Activated CD4-positive, alpha-beta T cell treated with anti-CD3 and anti-CD28 coated beads, Interleukin-2, amount 10 ng/mL, durations not matched to agents 24 days and 14 days (primary cell): ENCODE data around the gene RNU1-1. TPM values are rescaled to one million over a fixed set of nuclear protein-coding genes. Genes with fewer than 3 reads are reported as not detected.
"Not testable (repeated sequence)": the region's sequence is repeated elsewhere in the genome, so short reads cannot be mapped to it uniquely, and the experiment has no call there.

Source experiments
- DNase-seq: peaks from one replicate; pipeline ENCODE4 v3.0.0; 2022
- H3K27ac Mint-ChIP-seq: one replicate; pipeline ENCODE4 v1.8.0; 2022; ENCODE audit warnings: mild to moderate bottlenecking, mixed read lengths
- H3K27me3 Mint-ChIP-seq: one replicate; pipeline ENCODE4 v1.8.0; 2022; ENCODE audit warnings: mixed read lengths
- H3K36me3 Mint-ChIP-seq: one replicate; pipeline ENCODE4 v1.8.0; 2022; ENCODE audit warnings: low read depth, mild to moderate bottlenecking, mixed read lengths
- H3K4me1 Mint-ChIP-seq: one replicate; pipeline ENCODE4 v1.8.0; 2021; ENCODE audit warnings: mixed read lengths
- H3K4me3 Mint-ChIP-seq: one replicate; pipeline ENCODE4 v1.8.0; 2022; ENCODE audit warnings: mild to moderate bottlenecking, moderate library complexity, mixed read lengths
- H3K9me3 Mint-ChIP-seq: one replicate; pipeline ENCODE4 v1.8.0; 2021; ENCODE audit warnings: mixed read lengths
- intact Hi-C: fragments of 100-400 bp; cut with micrococcal nuclease; formaldehyde crosslinking; loops from one replicate; pipeline ENCODE4 v1.15.1; 2023
- total RNA-seq: library from RNA; stranded (reverse); gene quantifications from 2 replicates; pipeline ENCODE4 v1.2.3, GENCODE V29; 2022

RNU1-1 gene
- total RNA-seq, 1 donor from 2014 or later = 1,962 TPM

- H3K4me3 Mint-ChIP-seq, intact Hi-C loops, H3K27ac Mint-ChIP-seq, H3K9me3 Mint-ChIP-seq, H3K36me3 Mint-ChIP-seq, H3K4me1 Mint-ChIP-seq: not testable (repeated sequence)
- DNase-seq = peak; percentile 81
- peaks cover 15% of the 10 kb centered on the region for H3K27me3 Mint-ChIP-seq
Measured at GRCh38 chr1:16512624-16513411, 1.3 kb downstream of the RNU1-1 start.

GRCh38 chr1:16511926-16512325 lies 2.2 kb downstream of the RNU1-1 start:
- DNase-seq, H3K27me3 Mint-ChIP-seq, intact Hi-C loops, H3K4me3 Mint-ChIP-seq, H3K27ac Mint-ChIP-seq, H3K9me3 Mint-ChIP-seq, H3K36me3 Mint-ChIP-seq, H3K4me1 Mint-ChIP-seq: not testable (repeated sequence)

- H3K36me3 Mint-ChIP-seq, H3K4me3 Mint-ChIP-seq, H3K27ac Mint-ChIP-seq, intact Hi-C loops, H3K4me1 Mint-ChIP-seq, H3K9me3 Mint-ChIP-seq, H3K27me3 Mint-ChIP-seq: not testable (repeated sequence)
- DNase-seq = peak; percentile 78
Measured at GRCh38 chr1:16508861-16509445, 5.1 kb downstream of the RNU1-1 start.

DNA sequence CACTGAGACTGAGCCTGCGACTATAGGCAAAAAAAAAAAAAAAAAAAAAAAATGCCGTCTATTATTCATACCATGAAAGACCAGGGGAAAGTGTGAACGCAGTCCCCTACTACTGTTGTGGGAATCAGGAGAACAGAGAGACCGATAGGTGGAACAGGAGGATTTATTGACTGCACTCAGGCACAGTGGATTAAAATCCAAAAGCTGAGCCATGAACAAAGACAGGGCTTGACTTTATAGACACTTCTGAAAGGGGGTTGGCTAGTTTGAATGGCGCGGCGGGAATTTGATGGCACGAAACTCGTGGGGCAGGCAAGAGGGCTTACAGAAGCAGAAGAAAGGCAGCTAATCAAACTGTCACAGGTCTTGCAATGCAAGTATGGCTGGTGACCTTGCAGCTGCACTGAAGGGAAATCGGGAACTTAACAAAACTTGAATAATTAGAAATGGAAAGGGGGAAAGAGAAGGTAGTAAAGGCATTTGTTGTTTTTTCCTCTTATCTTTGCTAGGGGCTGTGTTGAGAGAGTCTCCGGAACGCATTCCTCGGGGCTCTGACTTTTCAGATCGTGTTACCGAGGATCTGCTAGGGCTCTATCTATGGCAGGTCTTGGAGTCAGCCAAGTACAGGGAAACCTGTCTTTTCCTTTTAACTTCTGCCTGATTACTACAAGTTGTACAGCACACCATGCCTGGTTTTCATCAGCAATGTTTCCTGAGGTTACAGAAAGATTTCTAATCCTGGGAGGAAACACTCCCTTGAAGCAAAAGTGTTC lies 7.5 kb downstream of the RNU1-1 start:
- intact Hi-C loops, H3K4me1 Mint-ChIP-seq, DNase-seq, H3K9me3 Mint-ChIP-seq, H3K27ac Mint-ChIP-seq, H3K36me3 Mint-ChIP-seq, H3K27me3 Mint-ChIP-seq, H3K4me3 Mint-ChIP-seq: not testable (repeated sequence)

DNA sequence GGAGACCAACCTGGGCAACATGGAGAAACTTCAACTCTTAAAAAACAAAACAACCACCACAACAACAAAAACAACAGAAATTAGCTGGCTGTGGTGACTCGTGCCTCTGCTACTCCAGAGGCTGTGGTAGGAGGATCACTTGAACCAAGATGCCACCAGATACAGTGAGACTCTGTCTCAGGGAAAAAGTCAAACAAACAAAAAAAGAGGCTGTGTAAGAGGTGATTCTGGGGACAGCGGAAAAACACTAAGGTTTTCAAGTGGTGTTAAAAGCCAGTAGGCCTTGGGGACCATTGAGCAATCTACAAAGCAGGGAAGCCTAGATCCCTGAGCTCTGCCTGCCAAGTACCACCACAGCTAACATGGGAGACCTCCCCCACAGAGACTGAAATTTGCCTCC lies 8.2 kb downstream of the RNU1-1 start:
- DNase-seq, H3K9me3 Mint-ChIP-seq, H3K4me1 Mint-ChIP-seq, intact Hi-C loops, H3K36me3 Mint-ChIP-seq, H3K4me3 Mint-ChIP-seq, H3K27ac Mint-ChIP-seq: not testable (repeated sequence)
- peaks cover 14% of the 10 kb centered on the region for H3K27me3 Mint-ChIP-seq

DNA sequence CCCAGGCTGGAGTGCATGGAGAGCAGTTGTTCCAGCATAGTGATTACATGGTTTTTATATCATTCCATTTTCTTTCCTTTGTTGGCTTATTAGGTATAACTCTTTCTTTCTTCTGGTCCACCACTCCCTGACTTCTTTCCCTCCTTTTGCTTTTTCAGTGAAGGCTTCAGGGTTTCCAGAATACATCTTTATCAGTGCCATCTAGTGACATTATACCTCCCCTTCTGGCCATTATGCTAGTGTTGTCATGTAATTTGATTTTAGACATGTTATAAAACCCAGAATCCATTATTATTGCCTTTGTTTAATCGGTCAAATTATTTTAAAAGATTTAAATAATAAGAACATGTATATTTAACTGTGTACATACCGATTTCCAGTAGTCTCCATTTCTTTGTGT lies 10.6 kb downstream of the RNU1-1 start:
- Mint-ChIP-seq H3K4me3 (no peak overlapping the region), H3K9me3 (peaks cover 5% of the 10 kb centered on the region), H3K4me1 (peaks cover 8% of the 10 kb centered on the region), H3K27ac (no peak overlapping the region), H3K36me3 (no peaks in the 10 kb centered on the region), H3K27me3 (peaks cover 12% of the 10 kb centered on the region)
- DNase-seq = no peak
- intact Hi-C loops = no loop called here

- intact Hi-C loops, H3K9me3 Mint-ChIP-seq, H3K4me3 Mint-ChIP-seq, DNase-seq, H3K27me3 Mint-ChIP-seq, H3K27ac Mint-ChIP-seq, H3K36me3 Mint-ChIP-seq: not testable (repeated sequence)
- H3K4me1 Mint-ChIP-seq = peaks cover 14% of the 10 kb centered on the region
Measured at GRCh38 chr1:16501446-16501845, 12.6 kb downstream of the RNU1-1 start.

GRCh38 chr1:16500975-16501374 lies 13.1 kb downstream of the RNU1-1 start:
- H3K27ac Mint-ChIP-seq, H3K4me3 Mint-ChIP-seq, intact Hi-C loops, H3K27me3 Mint-ChIP-seq, H3K9me3 Mint-ChIP-seq, DNase-seq, H3K36me3 Mint-ChIP-seq: not testable (repeated sequence)
- H3K4me1 Mint-ChIP-seq = peaks cover 14% of the 10 kb centered on the region

GRCh38 chr1:16500466-16500865 lies 13.6 kb downstream of the RNU1-1 start:
- intact Hi-C loops, H3K27ac Mint-ChIP-seq, H3K36me3 Mint-ChIP-seq, H3K9me3 Mint-ChIP-seq, DNase-seq, H3K27me3 Mint-ChIP-seq: not testable (repeated sequence)
- peaks cover 14% of the 10 kb centered on the region for H3K4me1 Mint-ChIP-seq
- H3K4me3 Mint-ChIP-seq = peak overlapping the region; percentile 86

DNA sequence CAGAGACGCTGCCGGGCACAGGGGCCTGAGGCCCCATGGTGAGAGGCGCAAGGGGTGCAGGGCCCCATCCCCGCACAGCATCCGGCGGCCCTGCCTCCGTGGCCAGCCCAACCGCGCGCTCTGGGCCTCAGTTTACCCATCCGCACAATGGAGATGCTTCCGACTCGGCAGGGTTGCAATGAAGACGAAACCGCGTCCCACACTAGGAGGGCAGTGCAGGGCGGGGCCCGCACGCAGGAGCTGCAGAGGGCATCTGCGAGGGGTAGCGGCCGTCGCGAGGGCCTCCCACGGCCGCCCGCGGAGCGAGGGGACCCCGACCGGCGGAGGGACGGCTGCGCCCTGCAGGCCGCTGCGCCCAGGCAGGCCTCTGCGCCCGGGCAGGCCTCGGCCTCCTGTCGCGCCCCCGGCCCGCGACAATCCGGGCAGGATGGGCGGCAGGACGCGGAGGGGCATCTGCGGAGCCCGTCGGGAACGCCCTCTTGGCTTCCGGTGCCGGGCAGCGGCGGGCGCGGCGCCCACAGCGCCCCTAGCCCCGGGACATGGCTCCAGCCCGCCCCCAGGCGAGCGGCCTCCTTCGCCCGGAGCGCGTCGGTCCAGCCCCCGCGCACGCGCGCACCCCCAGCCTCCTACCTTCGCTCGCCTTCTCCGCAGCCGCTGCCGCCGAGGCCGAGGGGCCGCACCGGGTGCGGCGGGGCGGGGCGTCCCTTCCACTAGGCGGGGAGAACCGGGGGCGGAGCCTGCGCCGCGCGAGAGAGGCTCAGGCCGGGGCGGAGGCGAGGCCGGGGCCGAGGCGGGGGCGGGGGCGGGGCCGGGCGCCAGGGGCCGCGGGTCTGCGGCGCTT lies 15.3 kb downstream of the RNU1-1 start:
- H3K27me3 Mint-ChIP-seq = peaks cover 9% of the 10 kb centered on the region
- peaks cover 15% of the 10 kb centered on the region for H3K4me1 Mint-ChIP-seq
- no peaks in the 10 kb centered on the region for H3K36me3 Mint-ChIP-seq
- intact Hi-C loops = loop anchor here (5.0 kb wide), 1 partner anchor 56 kb away; the partner anchor contains the start of gene NECAP2
- H3K4me3 Mint-ChIP-seq = peak overlapping the region; percentile 86
- no peaks in the 10 kb centered on the region for H3K9me3 Mint-ChIP-seq
- peak; percentile 97 for DNase-seq
- no peak overlapping the region for H3K27ac Mint-ChIP-seq

GRCh38 chr1:16498047-16498446 lies 16.0 kb downstream of the RNU1-1 start:
- intact Hi-C loops = loop anchor here (5.0 kb wide), 1 partner anchor 56 kb away; the partner anchor contains the start of gene NECAP2
- DNase-seq, H3K9me3 Mint-ChIP-seq, H3K27me3 Mint-ChIP-seq, H3K36me3 Mint-ChIP-seq: not testable (repeated sequence)
- Mint-ChIP-seq H3K27ac (peak overlapping the region; percentile 58), H3K4me1 (peaks cover 16% of the 10 kb centered on the region), H3K4me3 (peak overlapping the region; percentile 83)

GRCh38 chr1:16497474-16497904 lies 16.6 kb downstream of the RNU1-1 start:
- Mint-ChIP-seq H3K27ac (peak overlapping the region; percentile 58), H3K4me3 (peak overlapping the region; percentile 83), H3K4me1 (peaks cover 19% of the 10 kb centered on the region)
- intact Hi-C loops = loop anchor here (5.0 kb wide), 1 partner anchor 55 kb away; the partner anchor contains the start of gene NECAP2
- not testable (repeated sequence) for H3K27me3 Mint-ChIP-seq, H3K9me3 Mint-ChIP-seq, H3K36me3 Mint-ChIP-seq
- DNase-seq = peak; percentile 63

DNA sequence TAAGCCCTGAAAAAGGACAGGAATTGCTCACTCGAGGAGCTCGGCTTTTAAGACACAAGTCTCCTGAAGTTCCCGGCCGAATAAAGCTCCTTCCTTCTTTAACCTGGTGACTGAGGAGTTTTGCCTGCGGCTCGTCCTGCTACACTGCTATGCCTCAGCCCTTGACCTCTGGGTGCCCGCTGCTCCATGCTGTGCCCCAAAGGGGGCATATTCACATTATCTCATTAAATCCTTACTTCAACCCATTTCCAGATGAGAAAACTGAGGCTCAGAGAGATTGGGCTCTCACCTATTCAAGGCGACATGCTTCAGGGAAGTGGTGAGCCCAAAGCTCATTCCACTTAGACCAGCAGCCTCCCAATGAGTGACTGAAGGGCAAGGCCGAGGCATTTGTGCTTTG lies 20.4 kb downstream of the RNU1-1 start:
- H3K36me3 Mint-ChIP-seq, DNase-seq, H3K9me3 Mint-ChIP-seq, intact Hi-C loops, H3K4me3 Mint-ChIP-seq, H3K27me3 Mint-ChIP-seq, H3K27ac Mint-ChIP-seq: not testable (repeated sequence)
- peaks cover 12% of the 10 kb centered on the region for H3K4me1 Mint-ChIP-seq
